GM12874 (cell line): ENCODE results near the gene FGB.

Experiments used
- CTCF ChIP-seq: IDR thresholded peaks from 2 replicates; pipeline ENCODE4 v1.5.1; 2011; ENCODE audit warnings: low read depth, mild to moderate bottlenecking, control low read depth, low read length, moderate library complexity; ENCODE audit not compliant: insufficient read depth

FGB gene

GRCh38 chr4:154579927-154580326 lies 17.1 kb downstream of the FGB start:
- TF ChIP-seq CTCF, result no peak

GRCh38 chr4:154582723-154583122 lies 19.9 kb downstream of the FGB start:
- TF ChIP-seq CTCF, result no peak

DNA sequence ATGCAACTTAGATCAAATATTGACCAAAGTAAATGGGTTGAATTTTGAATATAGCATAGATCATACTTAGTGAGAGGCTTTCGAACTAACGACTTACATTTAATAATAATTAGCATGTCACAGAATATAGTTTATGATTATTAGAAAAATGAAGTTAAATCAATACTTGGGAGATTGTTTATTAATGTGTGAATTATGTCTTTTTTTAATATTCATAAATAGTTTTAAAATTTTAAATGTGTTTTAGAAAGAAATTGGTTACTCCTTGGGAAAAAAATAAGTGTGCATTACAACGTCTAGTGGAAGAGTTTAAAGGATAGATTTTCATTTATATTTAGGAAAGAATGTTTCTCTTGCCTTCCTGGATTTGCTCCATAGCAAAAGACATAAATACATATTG lies 20.4 kb downstream of the FGB start:
- TF ChIP-seq CTCF, result no peak

DNA sequence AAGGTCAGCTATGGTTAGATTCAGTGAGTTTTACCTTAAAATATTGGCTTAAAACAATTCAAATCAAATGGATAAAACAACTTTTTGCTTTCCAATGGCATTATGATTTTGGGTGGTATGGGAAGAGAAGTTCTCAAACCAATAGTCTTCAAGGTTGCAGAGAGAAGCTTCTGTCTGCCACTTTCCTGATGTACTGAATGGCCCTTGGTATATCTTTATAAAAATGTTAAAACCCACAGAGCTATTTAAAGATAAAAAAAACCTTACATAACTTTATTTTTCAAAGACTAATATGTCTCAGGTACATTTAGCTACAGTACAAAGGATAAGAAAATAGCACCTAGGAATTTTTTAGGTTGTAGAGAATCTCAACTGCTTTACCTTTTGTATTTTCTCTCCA lies 20.9 kb downstream of the FGB start:
- no peak for TF ChIP-seq CTCF

GRCh38 chr4:154584259-154584658 lies 21.4 kb downstream of the FGB start:
- TF ChIP-seq CTCF, result no peak

GRCh38 chr4:154585369-154586018 lies 22.7 kb downstream of the FGB start:
- TF ChIP-seq CTCF, result no peak

DNA sequence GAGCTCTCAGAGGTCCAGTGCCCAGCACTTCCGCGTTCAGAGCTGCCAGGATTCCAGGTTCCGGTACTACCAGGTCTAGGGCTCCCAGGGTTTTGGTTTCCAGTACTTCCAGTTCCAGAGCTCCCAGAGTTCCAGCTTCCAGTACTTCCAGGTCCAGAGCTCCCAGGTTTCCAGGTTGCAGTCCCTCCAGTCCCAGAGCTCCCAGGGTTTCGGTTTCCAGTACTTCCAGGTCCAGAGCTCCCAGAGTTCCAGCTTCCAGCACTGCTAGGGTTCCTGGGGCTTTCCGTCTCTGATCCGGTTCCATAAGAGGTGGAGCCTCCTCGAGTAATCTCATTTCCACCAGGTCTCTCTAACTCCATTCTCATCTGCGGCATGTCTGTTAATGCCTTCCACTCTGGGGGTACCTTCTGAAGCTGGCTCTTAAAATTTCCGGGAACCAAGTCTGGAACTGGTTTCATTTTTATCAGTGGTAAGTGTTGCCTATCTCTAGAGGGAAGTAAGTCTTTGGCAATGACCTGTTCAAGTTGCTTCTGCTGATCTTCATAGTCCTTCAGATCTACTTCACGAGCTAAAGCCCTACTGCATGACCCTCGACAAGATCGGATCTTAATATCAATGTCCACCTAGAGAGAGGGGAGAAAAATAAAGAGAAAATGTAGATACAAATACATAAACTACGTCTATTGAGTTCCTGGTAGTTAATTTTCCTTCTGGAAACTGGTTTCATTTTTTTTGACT lies 23.7 kb downstream of the FGB start:
- no peak for TF ChIP-seq CTCF
